ENCODE measurements around the gene EIF4EBP3.

The EIF4EBP3 gene

GRCh38 chr5:140560227-140560626, 12.8 kb downstream of the EIF4EBP3 start:
- no peak overlapping the region for H3K4me3 ChIP-seq (ENCODE audit: control insufficient read depth, low read depth, low read length)
- TF ChIP-seq, protein P1, sequence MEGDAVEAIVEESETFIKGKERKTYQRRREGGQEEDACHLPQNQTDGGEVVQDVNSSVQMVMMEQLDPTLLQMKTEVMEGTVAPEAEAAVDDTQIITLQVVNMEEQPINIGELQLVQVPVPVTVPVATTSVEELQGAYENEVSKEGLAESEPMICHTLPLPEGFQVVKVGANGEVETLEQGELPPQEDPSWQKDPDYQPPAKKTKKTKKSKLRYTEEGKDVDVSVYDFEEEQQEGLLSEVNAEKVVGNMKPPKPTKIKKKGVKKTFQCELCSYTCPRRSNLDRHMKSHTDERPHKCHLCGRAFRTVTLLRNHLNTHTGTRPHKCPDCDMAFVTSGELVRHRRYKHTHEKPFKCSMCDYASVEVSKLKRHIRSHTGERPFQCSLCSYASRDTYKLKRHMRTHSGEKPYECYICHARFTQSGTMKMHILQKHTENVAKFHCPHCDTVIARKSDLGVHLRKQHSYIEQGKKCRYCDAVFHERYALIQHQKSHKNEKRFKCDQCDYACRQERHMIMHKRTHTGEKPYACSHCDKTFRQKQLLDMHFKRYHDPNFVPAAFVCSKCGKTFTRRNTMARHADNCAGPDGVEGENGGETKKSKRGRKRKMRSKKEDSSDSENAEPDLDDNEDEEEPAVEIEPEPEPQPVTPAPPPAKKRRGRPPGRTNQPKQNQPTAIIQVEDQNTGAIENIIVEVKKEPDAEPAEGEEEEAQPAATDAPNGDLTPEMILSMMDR (conservative IDR thresholded peaks at IDR 0.05; ENCODE audit: control insufficient read depth, insufficient read depth, low read depth, low read length): no peak
- DNase-seq (ENCODE audit: low read depth): no peak

DNA sequence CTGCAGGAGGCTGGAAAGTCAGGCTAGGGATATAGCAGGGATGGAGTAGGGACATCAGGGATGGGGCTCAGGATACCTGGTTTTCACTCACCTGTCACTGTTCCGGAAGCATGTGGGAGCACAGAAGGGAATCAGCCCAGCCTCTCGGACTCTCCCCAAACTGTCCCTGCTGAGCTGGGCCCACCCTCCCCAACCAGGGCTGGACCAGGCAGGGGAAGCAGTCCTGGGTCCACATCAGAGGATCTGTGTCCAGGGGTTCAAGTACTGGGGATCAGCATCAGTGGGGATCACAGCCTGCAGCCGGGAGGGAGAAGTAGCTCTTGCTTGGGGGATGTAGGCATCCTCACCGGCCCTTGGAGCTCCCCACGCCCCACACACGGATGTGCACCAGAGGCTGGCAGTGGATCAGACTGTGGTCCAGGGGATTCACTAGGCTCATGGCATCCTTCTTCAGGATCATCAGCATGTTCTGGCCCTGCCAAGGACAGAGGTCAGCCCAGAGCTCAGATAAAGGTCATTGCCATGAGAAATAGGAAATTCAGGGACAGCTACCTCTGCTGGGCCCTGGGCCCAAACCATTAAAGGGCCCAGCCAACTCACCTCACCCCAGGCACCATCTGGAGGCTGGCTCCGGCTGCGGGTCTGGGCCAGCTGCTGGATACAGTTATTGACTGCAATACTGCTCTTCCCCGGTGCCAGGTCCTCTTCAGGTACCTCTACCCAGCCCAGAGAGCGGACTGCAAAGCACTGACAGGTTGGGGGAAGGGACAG, 14.5 kb downstream of the EIF4EBP3 start:
- DNase-seq (ENCODE audit: low read depth): no peak

DNA sequence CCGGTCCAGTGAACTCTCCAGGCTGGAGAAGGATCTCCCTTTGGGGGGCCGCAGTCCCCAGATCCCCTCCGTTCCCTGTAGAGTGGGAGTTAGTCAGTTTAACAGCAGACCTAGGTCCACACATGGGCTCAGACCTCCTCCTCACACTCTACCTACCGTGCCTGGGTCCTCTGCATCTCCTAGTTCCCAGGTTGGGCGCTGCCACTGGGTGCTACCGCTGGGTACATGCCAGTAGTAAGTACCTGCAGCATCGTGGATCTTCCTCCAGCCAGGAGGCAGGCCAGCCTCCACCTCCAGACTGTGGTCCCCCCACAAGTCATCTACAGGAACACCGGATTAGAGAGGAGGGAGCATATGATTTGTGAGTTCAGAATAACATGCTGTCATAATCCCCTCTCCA, 16.1 kb downstream of the EIF4EBP3 start:
- H3K4me3 ChIP-seq (ENCODE audit: control insufficient read depth, low read depth, low read length): peak overlapping the region; percentile 97
- no peak for DNase-seq (ENCODE audit: low read depth)

More for the DNA sequence above, 14.5 kb downstream of the EIF4EBP3 start:
- TF ChIP-seq, protein P1 (conservative IDR thresholded peaks at IDR 0.05; ENCODE audit: control insufficient read depth, insufficient read depth, low read depth, low read length): no peak
- H3K4me3 ChIP-seq (ENCODE audit: control insufficient read depth, low read depth, low read length): no peak overlapping the region

GRCh38 chr5:140564196-140565023, 16.9 kb downstream of the EIF4EBP3 start, which contains the start of the genes APBB3 and SLC35A4:
APBB3 (minus strand) TSS chr5:140564598; CDS start chr5:140564245, 353 bp downstream.
SLC35A4 (plus strand) TSS chr5:140564828; CDS start chr5:140567170, 2,342 bp downstream.
- peak; percentile 98 for DNase-seq (ENCODE audit: low read depth)
- H3K4me3 ChIP-seq (ENCODE audit: control insufficient read depth, low read depth, low read length): peak within 1 kb of the TSS; percentile 97
- TF ChIP-seq, protein P1 (conservative IDR thresholded peaks at IDR 0.05; ENCODE audit: control insufficient read depth, insufficient read depth, low read depth, low read length): no peak

More for the DNA sequence above, 16.1 kb downstream of the EIF4EBP3 start:
- TF ChIP-seq, protein P1 (conservative IDR thresholded peaks at IDR 0.05; ENCODE audit: control insufficient read depth, insufficient read depth, low read depth, low read length): no peak

DNA sequence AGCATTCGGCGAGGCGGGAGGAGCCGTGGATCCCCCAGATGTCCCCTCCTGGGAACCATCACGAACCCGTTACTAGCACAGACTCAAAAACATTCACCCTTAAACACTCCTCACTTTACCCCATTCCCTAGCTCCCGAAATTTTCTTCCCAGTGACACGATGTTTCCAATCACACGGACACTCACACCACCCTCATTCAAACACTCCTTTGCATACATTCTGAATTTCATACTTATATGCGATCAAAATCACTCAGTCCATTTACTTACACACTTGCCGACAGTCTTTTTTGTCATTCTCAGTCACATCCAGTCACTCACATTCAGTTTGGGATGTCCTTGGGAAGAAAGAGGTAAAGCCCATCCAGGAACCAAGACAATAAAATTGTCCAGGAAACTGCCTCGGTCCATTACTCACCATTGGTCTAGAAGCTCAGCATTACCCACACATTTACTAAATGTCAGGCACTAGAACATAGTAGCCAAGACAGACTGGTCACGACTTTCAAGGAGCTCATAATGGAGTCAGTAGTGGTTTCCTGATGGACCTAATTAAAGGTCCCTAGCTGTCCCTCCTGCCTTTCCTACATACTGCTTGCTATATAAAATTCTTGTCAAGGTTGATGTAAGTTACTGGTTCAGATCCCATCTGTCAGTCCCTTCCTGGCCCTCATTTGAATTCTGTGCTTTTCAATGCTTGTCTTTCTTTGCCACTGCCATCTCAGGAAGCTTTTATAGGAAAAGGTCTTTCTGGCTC, 17.7 kb downstream of the EIF4EBP3 start:
- TF ChIP-seq, protein P1 (conservative IDR thresholded peaks at IDR 0.05; ENCODE audit: control insufficient read depth, insufficient read depth, low read depth, low read length): no peak
- H3K4me3 ChIP-seq (ENCODE audit: control insufficient read depth, low read depth, low read length): peak overlapping the region; percentile 97
- DNase-seq (ENCODE audit: low read depth): peak; percentile 49

DNA sequence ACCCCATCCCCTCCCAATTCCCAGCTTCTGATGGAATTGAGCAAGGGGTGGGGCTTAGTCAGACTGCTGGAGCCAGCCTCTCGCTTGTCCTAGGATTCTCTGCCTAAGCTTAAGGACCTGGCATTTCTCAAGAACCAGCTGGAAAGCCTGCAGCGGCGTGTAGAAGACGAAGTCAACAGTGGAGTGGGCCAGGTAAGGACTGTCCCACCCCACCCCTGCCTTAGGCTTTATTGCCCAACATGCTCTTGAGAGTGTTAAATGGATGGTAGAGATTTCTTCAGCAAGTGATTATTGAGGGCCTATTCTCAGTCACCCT, 18.3 kb downstream of the EIF4EBP3 start:
- TF ChIP-seq, protein P1 (conservative IDR thresholded peaks at IDR 0.05; ENCODE audit: control insufficient read depth, insufficient read depth, low read depth, low read length): no peak
- DNase-seq (ENCODE audit: low read depth): peak; percentile 34
- peak overlapping the region; percentile 97 for H3K4me3 ChIP-seq (ENCODE audit: control insufficient read depth, low read depth, low read length)

Measured in fibroblast of mammary gland (primary cell).